HG02588 (cell line): ENCODE measurements around the gene HRK.
A peak's percentile ranks its signal among the peaks of the same experiment; 100 is the strongest.

Experiments used
- ATAC-seq: cut with Tn5 transposase; IDR thresholded peaks from one replicate; pipeline ENCODE4 v1.9.1; 2021; ENCODE audit warnings: mild to moderate bottlenecking, moderate library complexity; ENCODE audit not compliant: unreplicated experiment

Gene HRK

GRCh38 chr12:116874324-116874995 is 6.8 kb downstream of the HRK start:
- ATAC-seq, result no peak

- no peak for ATAC-seq
Observed at GRCh38 chr12:116870306-116870705, 10.9 kb downstream of the HRK start.

GRCh38 chr12:116867523-116867922 is 13.7 kb downstream of the HRK start:
- no peak for ATAC-seq

GRCh38 chr12:116864371-116865160 is 16.7 kb downstream of the HRK start:
- ATAC-seq, result no peak

GRCh38 chr12:116863275-116863767 is 17.9 kb downstream of the HRK start:
- ATAC-seq, result no peak

- no peak for ATAC-seq
Observed at GRCh38 chr12:116862167-116862566, 19.1 kb downstream of the HRK start.

GRCh38 chr12:116861320-116861719 is 19.9 kb downstream of the HRK start:
- ATAC-seq, result peak; percentile 82

- ATAC-seq, result no peak
Observed at GRCh38 chr12:116860263-116860662, 21.0 kb downstream of the HRK start.

- no peak for ATAC-seq
Observed at GRCh38 chr12:116859079-116859478, 22.2 kb downstream of the HRK start.

GRCh38 chr12:116856729-116857128 is 24.5 kb downstream of the HRK start:
- ATAC-seq, result no peak

- ATAC-seq, result no peak
Observed at GRCh38 chr12:116855744-116856470, 25.3 kb downstream of the HRK start.

- no peak for ATAC-seq
Observed at GRCh38 chr12:116853507-116853906, 27.7 kb downstream of the HRK start.

GRCh38 chr12:116852303-116852702 is 28.9 kb downstream of the HRK start:
- ATAC-seq, result no peak

GRCh38 chr12:116849216-116849615 is 32.0 kb downstream of the HRK start:
- ATAC-seq, result no peak

- ATAC-seq, result no peak
Observed at GRCh38 chr12:116843085-116843484, 38.2 kb downstream of the HRK start.

- no peak for ATAC-seq
Observed at GRCh38 chr12:116839287-116839830, 41.9 kb downstream of the HRK start.

- ATAC-seq, result no peak
Observed at GRCh38 chr12:116838365-116838764, 42.9 kb downstream of the HRK start.

- no peak for ATAC-seq
Observed at GRCh38 chr12:116837097-116837496, 44.1 kb downstream of the HRK start.

GRCh38 chr12:116835484-116835883 is 45.8 kb downstream of the HRK start:
- ATAC-seq, result no peak

GRCh38 chr12:116833474-116833873 is 47.8 kb downstream of the HRK start:
- no peak for ATAC-seq

GRCh38 chr12:116832353-116832752 is 48.9 kb downstream of the HRK start:
- ATAC-seq, result no peak
